HS-27A (cell line): Measurements from ENCODE around the gene LYPD6.

Experiments
- DNase-seq: peaks from one replicate; pipeline ENCODE4 v3.0.0-alpha.2; 2012; ENCODE audit warnings: low read depth, missing footprints

The LYPD6 gene

DNA sequence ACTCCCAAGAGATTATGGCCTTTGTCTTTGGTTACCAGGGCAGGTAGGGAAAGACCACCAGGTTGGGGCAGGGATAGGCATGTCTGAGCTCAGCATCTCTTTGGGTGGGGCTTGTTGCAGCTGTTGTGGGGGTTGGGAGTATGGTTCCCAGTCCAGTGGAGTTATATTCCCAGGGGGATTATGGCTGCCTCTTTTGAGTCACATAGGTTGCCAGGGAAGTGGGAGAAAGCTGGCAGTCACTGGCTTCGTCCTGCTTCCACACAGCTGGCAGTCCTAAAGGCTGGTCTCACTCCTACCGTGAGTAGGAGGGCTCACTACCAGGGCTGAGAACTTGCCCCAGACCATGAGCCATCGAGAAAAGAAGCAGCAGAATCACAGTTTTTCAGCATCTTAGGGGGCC lies 79.1 kb downstream of the LYPD6 start:
- DNase-seq: no peak

- peak; percentile 91 for DNase-seq
These were observed 80.5 kb downstream of the LYPD6 start for GRCh38 chr2:149410701-149411484.

GRCh38 chr2:149413487-149413886 lies 83.1 kb downstream of the LYPD6 start:
- DNase-seq: no peak

DNA sequence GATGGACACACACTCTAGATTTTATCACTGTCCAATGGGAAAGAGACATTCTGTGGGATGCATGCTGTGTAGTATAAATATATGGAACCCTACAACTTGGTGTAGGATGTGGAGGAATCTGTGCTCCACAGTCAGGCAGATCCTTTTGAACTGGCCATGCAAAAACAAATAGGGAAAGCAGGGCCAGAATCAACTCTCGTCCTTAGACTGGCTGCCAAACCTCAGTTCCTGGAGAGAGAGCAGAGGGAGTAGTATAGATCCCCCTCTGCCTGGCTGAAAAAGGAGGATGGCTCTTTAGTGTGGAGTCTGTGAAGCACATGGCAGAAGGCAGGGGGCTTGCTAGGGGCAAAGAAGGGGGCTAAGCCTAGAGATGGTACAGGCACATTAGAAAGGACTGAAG lies 84.7 kb downstream of the LYPD6 start:
- DNase-seq: no peak

- no peak for DNase-seq
These were observed 87.7 kb downstream of the LYPD6 start for GRCh38 chr2:149418065-149418464.

GRCh38 chr2:149420053-149420963 lies 89.9 kb downstream of the LYPD6 start:
- DNase-seq: no peak

DNA sequence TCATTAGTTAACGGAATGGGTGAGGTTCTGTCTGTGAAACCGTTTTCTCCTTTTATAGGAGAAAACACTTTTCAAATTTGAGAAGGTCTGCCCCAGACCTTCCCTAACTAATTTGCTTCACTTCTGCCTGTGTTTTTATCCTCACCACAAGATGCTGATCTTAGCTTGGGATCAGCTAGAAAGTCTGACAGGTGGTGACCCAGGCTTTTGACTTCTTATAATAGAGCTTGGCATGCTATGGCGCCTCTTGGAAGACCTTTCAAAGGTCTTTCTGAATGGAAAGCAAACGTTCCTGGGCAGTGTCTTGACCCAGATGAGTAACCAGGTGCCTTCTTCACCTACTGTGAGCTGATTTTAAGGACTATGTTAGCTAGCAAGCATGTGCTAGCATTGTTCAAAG lies 91.4 kb downstream of the LYPD6 start:
- DNase-seq: no peak

- peak; percentile 66 for DNase-seq
These were observed 92.1 kb downstream of the LYPD6 start for GRCh38 chr2:149422337-149422990.

- no peak for DNase-seq
These were observed 92.6 kb downstream of the LYPD6 start for GRCh38 chr2:149422991-149423338.

DNA sequence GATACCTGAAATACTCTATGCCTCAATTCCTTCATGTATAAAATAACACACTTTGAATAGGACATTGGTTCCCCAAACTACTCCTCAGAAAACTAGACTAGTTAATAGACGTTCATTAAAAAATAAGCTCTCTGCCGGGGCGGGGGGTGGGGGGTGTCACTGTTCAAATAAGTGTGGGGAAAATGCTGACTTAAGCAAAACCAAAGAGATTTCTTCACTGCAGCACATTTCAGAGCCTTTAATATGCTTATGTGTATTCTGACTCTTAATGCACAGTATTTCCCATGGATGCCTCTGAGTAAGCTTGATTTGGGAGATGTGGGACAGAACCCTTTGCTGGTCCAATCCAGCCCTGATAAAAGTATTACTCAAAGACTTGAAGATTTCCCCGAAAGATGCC lies 93.2 kb downstream of the LYPD6 start:
- no peak for DNase-seq

- no peak for DNase-seq
These were observed 97.0 kb downstream of the LYPD6 start for GRCh38 chr2:149427387-149427786.

DNA sequence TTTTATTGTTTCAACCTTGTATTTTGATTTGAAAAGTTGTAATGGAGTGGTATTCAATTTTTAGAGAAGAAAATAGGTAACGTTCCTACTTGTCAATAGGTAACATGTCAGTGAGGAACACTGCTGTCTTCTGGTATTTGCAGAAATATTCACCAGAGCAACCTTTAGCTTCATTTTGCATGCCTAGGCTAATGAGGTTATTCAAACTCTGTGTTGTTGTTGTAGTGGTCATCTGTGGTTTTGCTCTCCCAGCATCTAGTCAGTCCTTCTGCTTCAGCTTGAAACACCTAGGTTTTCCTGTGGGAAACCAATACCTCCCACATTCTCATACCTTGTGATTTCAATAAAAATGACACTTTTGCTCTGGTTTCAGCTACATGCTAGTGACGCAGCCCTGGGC lies 98.4 kb downstream of the LYPD6 start:
- DNase-seq: no peak

- no peak for DNase-seq
These were observed 100.7 kb downstream of the LYPD6 start for GRCh38 chr2:149430743-149431736.

DNA sequence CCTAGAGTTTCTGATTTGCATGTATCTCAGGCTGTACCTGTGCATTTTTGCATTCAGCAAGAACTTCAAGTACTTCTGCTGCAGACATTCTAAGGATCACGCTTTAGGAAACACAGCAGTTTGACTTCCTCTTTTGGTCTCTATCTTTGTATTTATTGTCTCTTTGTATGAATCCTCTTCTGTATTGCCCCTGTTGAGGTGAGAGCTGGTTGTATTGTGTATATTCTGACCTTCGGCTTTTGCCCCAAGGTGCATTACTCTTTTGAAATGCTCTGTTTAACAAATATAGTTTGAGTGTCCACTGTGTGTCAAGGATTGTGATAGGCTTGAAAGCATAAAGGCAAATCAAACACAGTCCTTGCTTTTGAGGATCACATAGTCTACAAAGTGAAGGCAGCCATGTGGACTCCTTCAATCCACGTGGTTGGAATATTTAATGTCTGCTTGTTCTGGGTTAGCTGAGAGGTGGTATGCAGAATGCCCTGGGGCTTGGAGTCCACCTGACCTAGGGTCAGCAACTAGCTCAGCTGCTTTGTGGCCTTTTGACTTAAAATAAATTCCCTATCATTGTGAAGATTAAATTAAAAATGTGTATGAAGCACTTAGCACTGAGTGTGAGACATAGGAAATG lies 108.1 kb downstream of the LYPD6 start:
- no peak for DNase-seq

GRCh38 chr2:149441255-149441654 lies 110.9 kb downstream of the LYPD6 start:
- no peak for DNase-seq

DNA sequence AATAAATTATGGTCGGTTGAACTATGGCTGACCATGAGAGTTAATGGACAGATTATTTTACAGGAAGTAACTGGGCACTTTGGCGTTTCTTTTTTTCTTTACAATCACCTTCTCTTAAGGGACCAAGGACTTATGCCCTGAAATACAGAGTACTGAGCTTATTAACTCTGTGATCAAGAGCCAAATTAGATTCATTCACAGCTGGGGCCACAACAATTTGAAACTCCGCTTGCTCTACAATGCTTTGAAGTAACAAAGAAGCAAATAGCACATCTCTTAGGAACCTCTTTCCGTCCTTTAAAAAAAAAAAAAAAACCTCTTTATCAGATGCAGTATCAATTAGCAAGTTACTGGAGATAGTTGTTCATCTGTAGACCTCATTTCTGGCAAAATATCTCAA lies 112.0 kb downstream of the LYPD6 start:
- no peak for DNase-seq

DNA sequence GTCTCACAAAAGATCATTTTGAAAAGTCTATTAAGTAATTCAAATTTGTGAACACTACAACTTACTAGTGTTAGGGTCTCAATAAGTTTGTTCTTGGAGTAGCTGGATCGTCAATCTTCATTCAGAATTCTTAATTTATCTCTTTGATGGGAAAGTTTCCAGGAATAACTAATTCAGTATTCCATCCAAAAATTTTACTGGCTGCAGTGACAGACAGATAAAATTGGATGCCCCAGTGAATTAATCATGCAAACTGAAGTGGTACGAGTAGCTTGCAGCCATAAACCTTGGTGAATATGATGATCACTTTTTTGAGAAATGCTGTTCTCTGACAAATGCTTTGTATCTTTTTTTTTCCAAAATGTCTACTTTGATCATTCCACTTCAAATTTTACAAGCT lies 112.8 kb downstream of the LYPD6 start:
- no peak for DNase-seq

DNA sequence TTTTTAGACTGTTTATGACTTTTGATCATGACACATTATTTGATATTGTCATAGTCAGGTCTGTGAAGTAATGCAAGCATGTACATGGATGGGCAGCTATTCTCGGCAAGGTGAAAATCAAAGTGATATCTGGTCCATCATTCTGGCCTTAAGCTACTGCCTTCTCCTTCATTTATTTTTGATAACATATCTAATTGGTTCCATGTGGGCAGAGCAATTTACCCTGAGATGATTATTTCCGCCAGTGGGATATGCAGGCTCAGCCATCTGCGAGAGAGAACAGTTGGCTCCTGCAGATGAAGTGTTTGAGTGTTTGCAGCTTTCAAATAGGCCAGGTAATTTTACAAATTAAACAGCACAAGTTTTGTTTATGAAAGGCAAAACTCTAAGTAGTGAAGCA lies 116.4 kb downstream of the LYPD6 start:
- no peak for DNase-seq

GRCh38 chr2:149448315-149448714 lies 117.9 kb downstream of the LYPD6 start:
- DNase-seq: no peak

DNA sequence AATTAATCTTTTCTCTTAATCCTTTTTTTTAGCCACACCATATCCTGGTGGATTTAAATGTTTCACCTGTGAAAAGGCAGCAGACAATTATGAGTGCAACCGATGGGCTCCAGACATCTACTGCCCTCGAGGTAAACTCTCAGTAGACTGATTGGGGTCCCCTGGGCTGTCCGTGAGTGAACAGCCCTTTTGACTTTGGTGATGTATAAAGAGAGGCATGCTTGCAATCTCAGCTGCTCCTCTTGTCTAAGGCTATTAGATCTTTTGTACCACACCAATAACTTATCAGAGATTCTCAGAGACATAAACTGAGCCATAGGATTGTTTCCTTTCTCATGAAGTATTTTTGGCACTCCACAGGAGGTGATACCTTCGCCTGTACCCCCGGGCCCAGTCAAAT lies 118.6 kb downstream of the LYPD6 start:
- no peak for DNase-seq
